NCI-H510A (cell line): ENCODE measurements around the gene CNEP1R1.

ENCODE experiments used
- DNase-seq: peaks from one replicate; lab custom pipeline; 2025; lab: John Stamatoyannopoulos, UW

The CNEP1R1 gene

DNA sequence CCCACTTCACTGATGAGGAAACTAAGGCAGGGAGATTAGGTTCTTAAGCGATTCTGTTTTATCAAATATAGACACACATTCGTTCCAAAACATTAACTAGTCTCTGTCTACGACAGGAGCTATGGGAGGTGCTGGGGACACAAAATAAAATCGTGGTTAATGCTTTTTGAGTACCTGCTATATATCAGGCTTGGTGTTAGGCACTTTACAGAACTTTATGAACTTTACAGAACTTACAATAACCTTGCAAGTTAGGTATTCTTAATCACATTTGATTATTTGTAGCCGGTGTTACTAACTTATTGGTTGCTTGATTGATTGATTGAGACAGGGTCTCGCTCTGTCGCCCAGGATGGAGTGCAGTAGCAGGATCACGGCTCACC lies 40.2 kb downstream of the CNEP1R1 start:
- no peak for DNase-seq

DNA sequence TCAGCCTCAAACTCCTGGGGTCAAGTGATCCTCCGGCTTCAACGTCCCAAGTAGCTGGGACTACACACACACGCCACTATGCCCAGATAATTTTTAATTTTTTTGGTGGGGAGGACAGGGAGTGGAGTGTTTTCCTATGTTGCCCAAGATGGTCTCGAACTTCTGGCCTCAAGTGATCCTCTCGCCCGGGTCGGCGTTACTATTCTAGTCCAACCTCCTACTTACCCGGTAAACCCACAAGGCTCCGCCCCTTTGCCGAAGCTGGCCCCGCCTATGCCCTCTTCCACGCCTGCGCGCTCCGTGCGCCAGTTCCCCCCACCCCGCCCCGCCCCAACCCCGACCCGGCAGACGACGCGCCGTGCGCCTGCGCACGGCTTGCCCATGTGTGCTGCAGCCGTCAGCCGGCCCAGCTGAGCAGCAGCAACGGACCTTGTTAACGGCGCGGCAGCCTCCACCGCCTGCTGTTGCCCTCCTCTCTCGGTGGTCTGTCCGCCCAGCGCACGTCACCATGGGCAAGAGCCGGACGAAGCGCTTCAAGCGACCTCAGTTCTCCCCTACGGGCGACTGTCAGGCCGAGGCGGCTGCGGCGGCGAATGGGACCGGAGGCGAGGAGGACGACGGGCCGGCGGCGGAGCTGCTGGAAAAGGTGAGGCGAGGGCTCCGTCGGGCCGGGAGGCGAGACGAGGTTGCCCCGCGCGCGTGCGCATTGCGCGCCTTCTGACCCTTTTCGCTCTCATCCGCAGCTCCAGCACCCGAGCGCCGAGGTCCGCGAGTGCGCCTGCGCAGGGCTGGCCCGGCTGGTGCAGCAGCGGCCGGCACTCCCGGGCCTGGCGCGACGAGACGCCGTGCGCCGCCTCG lies 40.8 kb downstream of the CNEP1R1 start, which contains the start of gene HEATR3:
HEATR3 (plus strand) TSS at position 347 of the 858 bp plus-strand sequence; CDS start at position 509, 162 bp downstream.
- DNase-seq = peak; percentile 78

DNA sequence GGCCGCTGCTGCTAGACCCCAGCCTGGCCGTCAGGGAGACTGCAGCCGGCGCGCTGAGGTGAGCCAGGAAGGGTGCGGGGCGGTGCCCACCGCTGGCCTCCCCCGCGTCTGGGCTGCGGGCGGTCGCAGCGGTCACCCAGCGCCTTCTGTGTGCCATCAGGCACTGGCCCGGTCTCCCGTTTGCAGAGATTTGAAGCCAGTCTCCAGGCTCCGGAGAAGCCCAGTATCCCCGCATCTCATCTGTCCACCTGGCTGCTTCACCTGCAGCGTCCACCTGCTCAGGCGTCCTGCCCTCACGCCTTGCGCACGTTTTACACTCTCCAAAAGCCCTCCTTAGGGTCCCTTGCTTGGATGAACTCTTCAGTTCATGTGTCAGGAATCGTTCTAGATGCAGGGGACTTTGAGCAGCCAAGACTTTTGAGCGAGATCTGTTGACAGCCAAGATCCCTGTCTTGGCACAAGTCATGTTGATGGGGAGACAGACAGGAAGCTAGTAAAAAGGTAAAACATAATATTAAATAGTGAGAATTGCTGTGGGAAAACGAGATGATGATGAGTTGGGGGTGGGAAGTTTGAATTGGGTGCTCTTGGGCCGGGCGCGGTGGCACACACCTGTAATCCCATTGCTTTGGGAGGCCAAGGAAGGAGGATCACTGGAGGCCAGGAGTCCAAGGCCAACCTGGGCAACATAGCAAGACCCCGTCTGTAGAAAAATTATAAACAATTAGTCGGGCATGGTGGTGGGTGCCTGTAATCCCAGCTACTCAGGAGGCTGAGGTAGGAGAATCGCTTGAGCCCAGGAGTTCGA lies 41.7 kb downstream of the CNEP1R1 start:
- DNase-seq = no peak

DNA sequence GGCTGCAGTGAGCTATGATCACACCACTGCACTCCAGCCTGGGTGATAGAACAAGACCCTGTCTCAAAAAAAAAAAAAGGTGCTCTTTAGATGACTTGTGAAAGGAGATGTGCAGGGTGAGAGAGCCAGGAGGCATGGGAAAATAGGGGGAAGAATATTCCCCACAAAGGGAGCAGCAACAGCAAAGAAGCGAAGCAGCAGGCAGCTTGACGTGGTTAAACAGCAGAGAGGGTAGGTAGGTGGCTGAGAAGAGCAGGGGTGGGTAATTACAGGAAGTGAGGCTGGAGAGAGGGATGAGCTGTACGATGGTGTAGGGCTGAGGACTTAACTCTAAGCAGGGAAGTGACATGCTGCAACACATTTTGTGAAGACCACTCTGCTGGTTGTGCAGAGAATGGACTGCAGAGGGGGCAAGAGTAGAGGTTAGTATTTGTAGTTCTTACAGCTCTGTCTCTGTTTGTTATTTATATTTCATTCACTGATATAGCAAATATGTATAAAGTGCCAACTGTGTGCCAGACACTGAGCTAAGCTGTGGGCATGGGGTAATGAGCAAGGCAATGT lies 42.3 kb downstream of the CNEP1R1 start:
- no peak for DNase-seq

DNA sequence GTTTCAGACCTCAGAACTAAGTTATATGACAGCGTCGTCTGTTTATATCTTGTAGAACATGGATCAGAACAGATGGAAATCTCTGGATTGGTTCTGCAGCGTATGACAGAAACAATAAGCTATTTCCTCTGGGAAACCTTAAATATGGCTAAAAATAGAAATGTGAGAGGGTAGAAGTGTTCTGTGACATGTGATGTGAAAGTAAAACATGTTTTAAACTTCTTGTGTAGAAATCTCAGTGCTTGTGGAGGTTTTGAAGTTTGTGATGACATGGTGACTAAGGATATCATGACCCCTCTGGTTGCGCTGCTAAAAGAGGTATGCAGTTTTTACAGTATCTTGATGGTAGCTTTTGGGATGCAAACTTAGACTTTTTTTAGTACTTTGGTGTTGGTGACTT lies 43.5 kb downstream of the CNEP1R1 start:
- no peak for DNase-seq

DNA sequence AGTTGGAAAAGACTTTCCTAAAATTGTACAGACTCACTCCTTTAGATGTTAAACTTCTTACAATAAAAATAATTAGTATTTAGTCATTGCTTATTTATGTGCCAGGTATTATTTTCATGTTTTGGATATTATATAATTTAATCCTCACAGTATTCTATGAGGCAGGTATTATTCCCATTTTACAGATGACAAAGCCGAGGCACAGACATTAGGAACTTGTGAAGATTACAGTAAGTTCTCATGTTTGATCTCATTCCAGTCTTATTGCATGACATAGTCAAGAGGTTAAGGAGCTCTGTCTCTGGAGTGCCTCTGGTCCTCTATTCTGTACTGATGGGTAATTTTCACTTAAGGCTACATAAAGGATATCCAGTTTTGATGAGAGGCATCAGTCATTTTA lies 44.0 kb downstream of the CNEP1R1 start:
- no peak for DNase-seq

DNA sequence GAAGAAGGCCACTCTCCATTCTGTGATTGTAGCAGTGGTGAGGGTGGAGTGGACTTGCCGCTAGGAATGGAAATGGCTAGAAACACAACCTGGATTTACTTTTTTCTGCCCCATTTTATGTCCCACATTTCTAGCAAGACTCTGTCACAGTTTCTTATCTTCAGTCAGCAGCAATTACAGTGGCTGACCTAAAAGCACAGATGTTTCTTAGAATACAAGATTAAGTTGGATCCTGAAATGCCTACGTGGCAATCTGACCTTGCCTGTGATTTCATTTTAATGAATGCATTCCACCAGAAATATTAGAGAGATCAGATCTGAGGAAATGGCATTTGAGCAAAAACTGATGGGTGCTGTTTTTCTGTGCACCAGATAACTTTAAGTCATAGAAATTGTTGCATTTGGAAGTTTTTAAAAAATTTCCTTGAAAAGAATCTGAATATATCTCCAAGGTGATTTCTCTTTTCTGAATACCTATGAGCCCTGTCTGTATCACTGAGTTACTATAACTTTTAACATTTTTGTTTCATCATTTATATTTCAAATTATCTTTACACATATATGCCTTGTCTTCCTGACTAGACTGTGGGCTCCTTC lies 46.1 kb downstream of the CNEP1R1 start:
- no peak for DNase-seq

DNA sequence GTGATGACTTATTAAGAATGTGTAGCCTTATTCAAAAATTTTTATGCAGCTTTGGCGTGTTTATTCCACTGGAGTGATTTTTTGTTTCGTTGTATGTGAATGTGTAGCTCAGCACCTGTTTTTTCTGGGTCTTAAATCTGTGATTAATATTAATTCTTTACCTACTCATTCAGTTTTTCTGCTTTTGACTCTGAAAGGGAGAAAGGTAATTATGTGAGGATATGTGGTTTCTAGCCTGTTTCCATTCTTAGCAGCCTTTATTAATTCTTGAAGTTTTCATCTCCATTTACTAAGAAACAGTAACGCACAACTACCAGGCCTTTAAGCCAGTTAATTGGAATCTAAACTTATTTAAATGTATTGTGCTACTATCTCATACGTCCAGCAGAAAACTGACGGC lies 47.7 kb downstream of the CNEP1R1 start:
- no peak for DNase-seq

DNA sequence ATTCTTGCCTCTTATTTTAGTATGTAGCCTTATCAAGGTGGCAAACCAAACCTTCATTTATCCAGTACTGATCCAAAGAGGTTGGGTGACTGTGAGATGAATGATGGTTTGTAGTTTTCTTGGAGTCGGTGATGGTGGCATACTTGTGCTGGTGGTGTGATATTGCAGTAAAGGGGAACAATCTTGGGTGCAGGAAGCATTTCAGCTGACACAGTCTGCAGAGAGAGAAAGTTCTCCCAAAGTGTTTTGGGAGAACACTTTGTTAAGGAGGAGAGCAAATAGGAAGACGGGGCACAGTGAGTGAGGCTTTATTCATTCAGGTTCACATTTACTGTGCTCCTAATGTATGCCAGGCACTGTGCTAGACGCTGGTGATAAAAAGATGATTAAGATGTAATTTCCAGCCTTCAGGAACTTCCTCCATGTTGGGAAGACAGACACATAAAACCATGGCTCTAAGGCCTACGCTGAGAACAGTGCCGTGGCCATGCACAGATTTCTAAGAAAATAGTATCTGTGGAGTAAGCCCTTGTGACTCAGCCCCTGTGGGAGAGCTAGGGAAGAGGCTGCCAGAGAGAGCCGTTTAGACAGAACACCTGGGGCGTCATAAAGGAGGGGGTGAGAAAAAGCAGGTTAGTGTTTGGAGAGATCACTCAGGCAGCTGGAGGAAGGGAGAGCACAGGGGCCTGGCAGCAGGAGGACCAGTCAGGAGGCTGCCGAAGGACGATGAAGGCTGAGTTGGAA lies 54.5 kb downstream of the CNEP1R1 start:
- DNase-seq = no peak

DNA sequence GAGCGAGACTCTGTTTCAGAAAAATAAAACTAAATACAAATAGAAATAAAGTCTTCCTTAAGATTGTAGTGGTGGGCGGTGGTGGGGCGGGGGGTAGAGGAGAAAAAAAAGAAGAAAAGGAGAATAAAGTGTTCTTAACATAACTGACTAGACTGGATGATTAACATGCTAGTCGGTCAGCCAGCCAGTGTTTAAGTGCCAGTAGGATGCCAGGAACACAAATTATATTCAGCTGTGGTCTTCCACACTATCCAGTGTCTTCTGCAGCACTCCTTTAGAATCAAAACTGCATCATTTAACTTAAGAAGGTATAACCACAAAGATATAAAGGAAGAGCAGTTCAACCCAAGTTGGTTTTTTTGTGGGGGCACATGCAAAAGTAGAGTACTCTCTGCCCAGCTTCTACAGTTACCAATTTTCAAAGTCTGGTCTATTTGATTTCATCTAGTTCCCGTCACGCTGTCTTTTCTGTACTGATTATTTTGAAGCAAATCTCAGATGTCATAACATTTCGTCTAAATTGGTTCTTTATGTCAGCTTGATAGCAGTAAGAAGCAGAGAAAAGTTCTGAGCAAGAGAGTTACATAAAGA lies 56.5 kb downstream of the CNEP1R1 start:
- no peak for DNase-seq

DNA sequence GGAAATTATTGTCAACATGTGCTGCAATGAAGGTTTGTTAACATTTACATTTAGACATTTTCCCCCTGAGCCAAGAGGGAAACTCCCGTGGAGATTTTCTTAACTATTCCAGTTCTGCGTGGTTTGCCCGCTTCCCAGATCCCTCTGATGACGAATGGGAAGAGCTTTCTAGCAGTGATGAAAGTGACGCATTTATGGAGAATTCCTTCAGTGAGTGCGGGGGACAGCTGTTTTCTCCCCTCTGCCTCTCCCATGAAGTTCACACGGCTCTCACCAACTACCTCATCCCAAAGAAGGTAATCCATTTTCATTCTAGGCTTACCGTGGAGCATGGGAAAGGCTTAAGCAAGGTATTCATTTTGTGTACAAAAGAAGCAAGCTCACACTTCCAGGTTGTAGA lies 59.0 kb downstream of the CNEP1R1 start:
- DNase-seq = no peak

DNA sequence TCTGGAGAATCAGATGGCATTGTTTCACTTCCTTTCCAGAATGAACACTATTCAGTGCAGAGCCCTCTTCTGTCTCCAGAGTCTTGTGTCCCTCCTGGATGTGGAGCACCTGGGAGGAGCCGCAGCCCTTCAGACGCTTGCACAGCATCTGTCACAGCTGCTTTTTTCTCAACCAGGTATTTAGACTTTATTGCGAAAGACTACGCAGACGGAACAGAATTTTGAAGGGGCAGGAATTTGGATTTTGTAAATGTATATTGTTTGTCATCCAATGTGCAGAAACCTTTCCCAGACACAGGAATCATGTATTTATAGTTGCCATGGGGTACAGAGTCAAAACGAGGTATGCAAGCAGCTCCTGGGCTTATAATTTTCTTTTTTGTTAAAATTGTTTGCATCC lies 61.2 kb downstream of the CNEP1R1 start:
- no peak for DNase-seq
